NAMALWA (cell line): Measurements from ENCODE around the gene NPHS2.

ENCODE experiments used
- DNase-seq: peaks from one replicate; pipeline ENCODE4 v3.0.0-alpha.2; 2015; ENCODE audit warnings: low spot score

Gene NPHS2

GRCh38 chr1:179575497-179576314 lies at the start of gene NPHS2:
TSS of gene NPHS2 (minus strand) at chr1:179575948. CDS start at chr1:179575864, 84 bp downstream.
- no peak for DNase-seq

GRCh38 chr1:179612361-179612760 lies 36.6 kb upstream of the NPHS2 start:
- no peak for DNase-seq

- no peak for DNase-seq
These were observed 25.3 kb upstream of the NPHS2 start for GRCh38 chr1:179601093-179601492.

- peak; percentile 76 for DNase-seq
These were observed 24.0 kb upstream of the NPHS2 start for GRCh38 chr1:179599623-179600249.

GRCh38 chr1:179598631-179599030 lies 22.9 kb upstream of the NPHS2 start:
- peak; percentile 26 for DNase-seq

- no peak for DNase-seq
These were observed 16.1 kb upstream of the NPHS2 start, which contains the start of gene TDRD5 for GRCh38 chr1:179591592-179592580. TSS of gene TDRD5 (plus strand) at chr1:179591832. CDS start at chr1:179592616, 784 bp downstream.

GRCh38 chr1:179591253-179591591 lies 15.5 kb upstream of the NPHS2 start:
- DNase-seq: no peak

- no peak for DNase-seq
These were observed 14.9 kb upstream of the NPHS2 start for GRCh38 chr1:179590671-179591070.

GRCh38 chr1:179589509-179589908 lies 13.8 kb upstream of the NPHS2 start:
- no peak for DNase-seq

GRCh38 chr1:179588425-179589024 lies 12.8 kb upstream of the NPHS2 start:
- DNase-seq: no peak

- no peak for DNase-seq
These were observed 11.6 kb upstream of the NPHS2 start for GRCh38 chr1:179587336-179587735.

GRCh38 chr1:179586107-179586823 lies 10.5 kb upstream of the NPHS2 start:
- DNase-seq: no peak

- no peak for DNase-seq
These were observed 8.1 kb upstream of the NPHS2 start for GRCh38 chr1:179583771-179584320.

GRCh38 chr1:179576509-179576908 lies 761 bp upstream of the NPHS2 start:
- no peak for DNase-seq

GRCh38 chr1:179558078-179558477 lies 17.7 kb downstream of the NPHS2 start:
- DNase-seq: no peak

- DNase-seq: no peak
These were observed 21.3 kb downstream of the NPHS2 start for GRCh38 chr1:179554427-179554826.

- DNase-seq: no peak
These were observed 24.7 kb downstream of the NPHS2 start for GRCh38 chr1:179550746-179551682.

- DNase-seq: no peak
These were observed 26.4 kb downstream of the NPHS2 start for GRCh38 chr1:179549368-179549700.

GRCh38 chr1:179548666-179549367 lies 26.9 kb downstream of the NPHS2 start:
- no peak for DNase-seq
